Esophagus muscularis mucosa (tissue), 4 donors: ENCODE results near the gene HERC2.
"Not testable (repeated sequence)": the region's sequence is repeated elsewhere in the genome, so short reads cannot be mapped to it uniquely, and the experiment has no call there.

Source experiments
- CTCF ChIP-seq, 3 experiments: fragments of 200-600 bp in 2 of 3; fragments of 450-650 bp in 1 of 3; sonication (generic) in 2 of 3; IDR thresholded peaks; one replicate each; pipeline ENCODE4 v1.5.1; 2017 to 2019; ENCODE audit warnings: antibody characterized with exemption in 3 of 3, mild to moderate bottlenecking in 2 of 3, moderate library complexity in 1 of 3
- EP300 ChIP-seq: sonication (generic); formaldehyde crosslinking; IDR thresholded peaks from one replicate; pipeline ENCODE4 v1.6.1; 2017; ENCODE audit warnings: antibody characterized with exemption
- POLR2A ChIP-seq: fragments of 450-650 bp; IDR thresholded peaks from one replicate; pipeline ENCODE4 v1.6.1; 2017; ENCODE audit warnings: antibody characterized with exemption, moderate library complexity, mild to moderate bottlenecking, low read depth
- POLR2AphosphoS5 ChIP-seq, 2 donors: sonication (generic); formaldehyde crosslinking; IDR thresholded peaks; one replicate each; pipeline ENCODE4 v1.6.1; 2017; ENCODE audit warnings: antibody characterized with exemption in 2 of 2

GRCh38 chr15:28322129-28322588 lies at the start of gene HERC2:
- TF ChIP-seq POLR2A; CTCF (IDR thresholded peaks at IDR 0.05); EP300; POLR2AphosphoS5 (IDR thresholded peaks at IDR 0.05): not testable (repeated sequence)
